SK-N-SH treated with all-trans-retinoic acid at 6 μM for 48 hours (cell line): Measurements from ENCODE around the gene FOXN4.

ENCODE experiments used
- ATAC-seq: fragments of 200-7000 bp; cut with Tn5 transposase; 3 replicates; pipeline ENCODE4 v1.9.1; 2020; ENCODE audit warnings: mild to moderate bottlenecking, moderate library complexity
- ARNTL ChIP-seq: fragments of 450-650 bp; formaldehyde crosslinking; IDR thresholded peaks from 2 replicates; pipeline ENCODE4 v1.5.0; 2020; ENCODE audit warnings: low read depth, mild to moderate bottlenecking, moderate library complexity, borderline replicate concordance
- CREB5 ChIP-seq: fragments of 250-450 bp; sonication (Bioruptor Pico); IDR thresholded peaks from 2 replicates; pipeline ENCODE4 v1.5.1; 2020; ENCODE audit warnings: low read depth, mild to moderate bottlenecking, moderate library complexity
- CSDC2 ChIP-seq: fragments of 250-450 bp; sonication (Bioruptor Pico); IDR thresholded peaks from 2 replicates; pipeline ENCODE4 v1.5.0; 2020; ENCODE audit warnings: mild to moderate bottlenecking, moderate library complexity
- ESRRG ChIP-seq: fragments of 250-450 bp; sonication (Bioruptor Pico); IDR thresholded peaks from 2 replicates; pipeline ENCODE4 v1.6.1; 2021; ENCODE audit warnings: mild to moderate bottlenecking
- GLIS3 ChIP-seq: fragments of 250-450 bp; sonication (Bioruptor Pico); IDR thresholded peaks from 2 replicates; pipeline ENCODE4 v1.5.0; 2020; ENCODE audit warnings: mild to moderate bottlenecking, moderate library complexity
- OSR1 ChIP-seq: fragments of 250-450 bp; sonication (Bioruptor Pico); IDR thresholded peaks from 2 replicates; pipeline ENCODE4 v1.8.0; 2022; ENCODE audit warnings: moderate library complexity, mild to moderate bottlenecking, inconsistent platforms
- POU6F1 ChIP-seq: fragments of 250-450 bp; sonication (Bioruptor Pico); IDR thresholded peaks from 2 replicates; pipeline ENCODE4 v1.8.0; 2021; ENCODE audit warnings: low read depth, mild to moderate bottlenecking, moderate library complexity, borderline replicate concordance
- PPARA ChIP-seq: fragments of 250-450 bp; sonication (Bioruptor Pico); IDR thresholded peaks from 2 replicates; pipeline ENCODE4 v1.5.0; 2020; ENCODE audit warnings: mild to moderate bottlenecking, borderline replicate concordance
- RARB ChIP-seq: fragments of 250-450 bp; sonication (Bioruptor Pico); IDR thresholded peaks from 2 replicates; pipeline ENCODE4 v1.8.0; 2021; ENCODE audit warnings: mild to moderate bottlenecking, moderate library complexity
- TCF4 ChIP-seq: fragments of 250-450 bp; sonication (Bioruptor Pico); IDR thresholded peaks from 2 replicates; pipeline ENCODE4 v1.8.0; 2021; ENCODE audit warnings: mild to moderate bottlenecking, moderate library complexity, borderline replicate concordance
- TOX ChIP-seq: fragments of 250-450 bp; sonication (Bioruptor Pico); IDR thresholded peaks from 2 replicates; pipeline ENCODE4 v1.8.0; 2021; ENCODE audit warnings: mild to moderate bottlenecking, moderate library complexity, borderline replicate concordance
- TSHZ2 ChIP-seq: fragments of 250-450 bp; sonication (Bioruptor Pico); IDR thresholded peaks from 2 replicates; pipeline ENCODE4 v1.5.0; 2020; ENCODE audit warnings: mild to moderate bottlenecking, moderate library complexity
- ZC3H10 ChIP-seq: fragments of 250-450 bp; sonication (Bioruptor Pico); IDR thresholded peaks from 2 replicates; pipeline ENCODE4 v1.5.1; 2021; ENCODE audit warnings: mild to moderate bottlenecking, moderate library complexity
- ZFP3 ChIP-seq: fragments of 250-450 bp; sonication (Bioruptor Pico); IDR thresholded peaks from 2 replicates; pipeline ENCODE4 v1.5.0; 2020; ENCODE audit warnings: mild to moderate bottlenecking, moderate library complexity
- ZNF565 ChIP-seq: fragments of 450-650 bp; formaldehyde crosslinking; conservative IDR thresholded peaks from 2 replicates; pipeline ENCODE4 v1.5.0; 2020; ENCODE audit warnings: low read depth, mild to moderate bottlenecking, moderate library complexity
- ZNF8 ChIP-seq: fragments of 450-650 bp; formaldehyde crosslinking; IDR thresholded peaks from 2 replicates; pipeline ENCODE4 v1.5.0; 2020; ENCODE audit warnings: mild to moderate bottlenecking, moderate library complexity

The FOXN4 gene

GRCh38 chr12:109266106-109266879 is 42.8 kb downstream of the FOXN4 start:
- no peak for ATAC-seq
- TF ChIP-seq TCF4 (CRISPR knock-in tag) (peak; percentile 55; the same call in 1 of the 2 replicates), GLIS3 (no peak)

- no peak for ATAC-seq
- no peak for TF ChIP-seq ZNF565
- no peak for TF ChIP-seq TOX (CRISPR knock-in tag)
- no peak for TF ChIP-seq CSDC2 (CRISPR knock-in tag)
- TF ChIP-seq OSR1 (CRISPR knock-in tag), result no peak
- TF ChIP-seq ZC3H10 (CRISPR knock-in tag), result no peak
- TF ChIP-seq POU6F1, result no peak
- TF ChIP-seq TCF4 (CRISPR knock-in tag), result no peak
- TF ChIP-seq ZFP3 (CRISPR knock-in tag), result no peak
- TF ChIP-seq RARB (CRISPR knock-in tag), result no peak
- TF ChIP-seq CREB5 (CRISPR knock-in tag), result no peak
- TF ChIP-seq PPARA (CRISPR knock-in tag), result no peak
- TF ChIP-seq ARNTL (CRISPR knock-in tag), result no peak
These were observed 44.0 kb downstream of the FOXN4 start for GRCh38 chr12:109264943-109265650.

- TF ChIP-seq ARNTL (CRISPR knock-in tag), result no peak
- no peak for TF ChIP-seq GLIS3
- TF ChIP-seq TCF4 (CRISPR knock-in tag), result no peak
- TF ChIP-seq CREB5 (CRISPR knock-in tag), result no peak
- TF ChIP-seq POU6F1, result no peak
- no peak for TF ChIP-seq ZNF8 (CRISPR knock-in tag)
- TF ChIP-seq RARB (CRISPR knock-in tag), result no peak
- TF ChIP-seq TSHZ2 (CRISPR knock-in tag), result no peak
- TF ChIP-seq ESRRG, result no peak
- ATAC-seq, result peak; percentile 85
These were observed 44.8 kb downstream of the FOXN4 start for GRCh38 chr12:109264095-109264942.
